ENCODE results near the gene HIC2. TPM values are rescaled to one million over a fixed set of nuclear protein-coding genes. Genes with fewer than 3 reads are reported as not detected.
A peak's percentile ranks its signal among the peaks of the same experiment; 100 is the strongest.
"Not testable (repeated sequence)": the region's sequence is repeated elsewhere in the genome, so short reads cannot be mapped to it uniquely, and the experiment has no call there.

HIC2 gene
- total RNA-seq, 4 donors from 2014 or later: 3.3 to 5.2 (median 4.6) TPM

GRCh38 chr22:21451545-21452520 is 34.7 kb downstream of the HIC2 start:
- intact Hi-C loops (cut with DNase I): no loop called here
- DNase-seq: no peak

GRCh38 chr22:21452666-21453065 is 35.5 kb downstream of the HIC2 start:
- WGBS, 2 donors: 82 to 84% methylated on average over 4 of the region's 4 CpGs
- H3K36me3 ChIP-seq; H3K9me3 ChIP-seq; DNase-seq; intact Hi-C loops (cut with DNase I); H3K27me3 ChIP-seq; H3K27ac ChIP-seq; H3K4me3 ChIP-seq: not testable (repeated sequence)
- H3K4me1 ChIP-seq: peaks cover 0 to 10% (median 0%) of the 10 kb centered on the region in 3 donors

More at GRCh38 chr22:21451545-21452520, 34.7 kb downstream of the HIC2 start:
- peaks cover 0 to 10% (median 0%) of the 10 kb centered on the region in 3 donors for H3K4me1 ChIP-seq
- no peak overlapping the region for H3K4me3 ChIP-seq
- no peaks in the 10 kb centered on the region for H3K9me3 ChIP-seq
- H3K27ac ChIP-seq: no peak overlapping the region
- H3K36me3 ChIP-seq: peaks cover 0 to 16% (median 5%) of the 10 kb centered on the region in 3 donors
- WGBS, 2 donors: 77 to 93% methylated on average over 2 to 5 of the region's 7 CpGs
- no peaks in the 10 kb centered on the region for H3K27me3 ChIP-seq
- TF ChIP-seq CTCF (IDR thresholded peaks at IDR 0.05) (no peak), POLR2A (IDR thresholded peaks at IDR 0.05) (no peak)

DNA sequence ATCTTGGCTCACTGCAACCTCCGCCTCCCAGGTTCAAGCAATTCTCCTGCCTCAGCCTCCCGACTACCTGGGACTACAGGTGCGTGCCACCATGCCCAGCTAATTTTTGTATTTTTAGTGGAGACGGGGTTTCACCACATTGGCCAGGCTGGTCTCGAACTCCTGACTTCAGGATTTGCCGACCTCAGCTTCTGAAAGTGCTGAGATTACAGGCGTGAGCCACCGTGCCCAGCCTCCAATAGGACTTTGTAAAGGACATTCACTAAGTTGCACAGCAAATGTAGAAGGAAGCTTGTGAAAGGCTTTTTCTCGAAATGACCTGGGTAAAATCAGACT is 37.8 kb downstream of the HIC2 start:
- not testable (repeated sequence) for H3K36me3 ChIP-seq, H3K9me3 ChIP-seq, DNase-seq

DNA sequence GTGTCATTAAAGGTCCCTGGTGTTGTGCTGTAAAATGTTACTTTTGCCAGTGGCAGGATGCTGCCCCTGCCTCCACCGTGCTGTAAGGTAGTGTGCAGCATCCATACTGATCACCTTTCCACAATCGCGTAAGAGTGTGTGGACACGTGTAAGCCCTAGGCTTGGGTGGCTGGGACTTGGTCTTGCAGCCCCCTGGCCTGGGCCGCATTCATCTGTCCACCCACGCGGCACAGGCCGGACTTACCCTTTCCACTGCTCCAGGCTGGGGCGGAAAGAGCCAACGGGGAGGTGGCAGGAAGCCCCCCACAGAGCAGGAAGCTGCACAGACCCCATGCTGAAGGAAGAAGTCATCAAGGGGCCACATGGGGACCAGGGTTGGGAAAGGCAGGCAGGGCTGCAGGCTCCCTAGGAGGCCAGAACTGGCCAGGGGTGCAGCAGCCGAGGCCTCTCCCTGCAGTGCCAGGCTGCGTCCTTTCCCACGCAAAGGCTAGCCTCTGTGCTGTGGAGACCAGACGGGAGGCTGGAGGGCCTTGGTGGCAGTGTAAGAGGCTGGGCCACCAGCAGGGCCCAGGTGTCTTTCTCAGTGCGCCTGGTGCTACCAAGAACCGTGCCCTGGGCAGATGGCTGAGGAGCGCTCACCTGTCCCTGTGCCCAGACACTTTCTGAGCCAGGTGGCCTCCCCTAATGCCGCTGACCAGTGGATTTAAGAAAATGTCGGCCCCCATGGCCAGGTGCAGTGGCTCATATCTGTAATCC is 38.3 kb downstream of the HIC2 start:
- Histone ChIP-seq H3K27ac (no peak overlapping the region), H3K36me3 (peaks cover 0 to 2% (median 0%) of the 10 kb centered on the region in 3 donors), H3K9me3 (no peaks in the 10 kb centered on the region), H3K27me3 (no peaks in the 10 kb centered on the region), H3K4me3 (no peak overlapping the region), H3K4me1 (peaks cover 0 to 10% (median 0%) of the 10 kb centered on the region in 3 donors)
- TF ChIP-seq POLR2A (IDR thresholded peaks at IDR 0.05) (no peak), CTCF (IDR thresholded peaks at IDR 0.05) (no peak)
- intact Hi-C loops (cut with DNase I): no loop called here
- DNase-seq: no peak
- WGBS, 2 donors: 88 to 94% methylated on average over 1 to 8 of the region's 19 CpGs

More for the DNA sequence above, 37.8 kb downstream of the HIC2 start:
- H3K4me3 ChIP-seq; H3K27ac ChIP-seq; H3K27me3 ChIP-seq; intact Hi-C loops (cut with DNase I): not testable (repeated sequence)
- peaks cover 0 to 10% (median 0%) of the 10 kb centered on the region in 3 donors for H3K4me1 ChIP-seq
- 91 to 93% methylated on average over 7 to 9 of the region's 9 CpGs for WGBS, 2 donors

GRCh38 chr22:21457023-21457787 is 40.0 kb downstream of the HIC2 start:
- H3K27me3 ChIP-seq: no peaks in the 10 kb centered on the region
- H3K9me3 ChIP-seq: no peaks in the 10 kb centered on the region
- no peak for DNase-seq
- H3K4me3 ChIP-seq: no peak overlapping the region
- peaks cover 0 to 10% (median 0%) of the 10 kb centered on the region in 3 donors for H3K4me1 ChIP-seq
- H3K27ac ChIP-seq: no peak overlapping the region
- TF ChIP-seq CTCF (IDR thresholded peaks at IDR 0.05): no peak
- TF ChIP-seq POLR2A (IDR thresholded peaks at IDR 0.05): no peak
- no peaks in the 10 kb centered on the region for H3K36me3 ChIP-seq
- intact Hi-C loops (cut with DNase I): no loop called here
- 86 to 87% methylated on average over 19 of the region's 19 CpGs for WGBS, 2 donors

GRCh38 chr22:21462672-21463071 is 45.5 kb downstream of the HIC2 start:
- H3K9me3 ChIP-seq; intact Hi-C loops (cut with DNase I); H3K4me1 ChIP-seq; H3K36me3 ChIP-seq; H3K4me3 ChIP-seq; H3K27ac ChIP-seq; DNase-seq; H3K27me3 ChIP-seq: not testable (repeated sequence)
- no CpG with 5 or more reads among the region's 4 CpGs for WGBS, 2 donors

GRCh38 chr22:21467337-21468193 is 50.4 kb downstream of the HIC2 start, which contains the start of gene TMEM191C:
TSS of gene TMEM191C (plus strand) at chr22:21467387. CDS start at chr22:21467460, 73 bp downstream.
- H3K36me3 ChIP-seq; intact Hi-C loops (cut with DNase I); H3K9me3 ChIP-seq; H3K27me3 ChIP-seq; DNase-seq; H3K4me1 ChIP-seq: not testable (repeated sequence)
- H3K27ac ChIP-seq: peak within 1 kb of the TSS; percentile 66 to 82 (median 80)
- peak within 1 kb of the TSS; percentile 19 to 63 (median 46) for H3K4me3 ChIP-seq
- WGBS, 2 donors: no CpG with 5 or more reads among the region's 74 CpGs

All from esophagus squamous epithelium (tissue), 5 donors.